ENCODE results near the gene SV2A. TPM values are rescaled to one million over a fixed set of nuclear protein-coding genes. Genes with fewer than 3 reads are reported as not detected.

Gene SV2A
- total RNA-seq, 1 donor from 2014 or later, result 12.7 TPM

GRCh38 chr1:149906570-149907075, 11.0 kb downstream of the SV2A start:
- Mint-ChIP-seq H3K4me1 (ENCODE audit: unreplicated experiment) (peaks cover 8% of the 10 kb centered on the region), H3K27me3 (ENCODE audit: unreplicated experiment) (peaks cover 9% of the 10 kb centered on the region), H3K27ac (ENCODE audit: unreplicated experiment) (no peak overlapping the region), H3K4me3 (ENCODE audit: unreplicated experiment) (peak overlapping the region; percentile 6), H3K9me3 (ENCODE audit: unreplicated experiment) (no peaks in the 10 kb centered on the region), H3K36me3 (ENCODE audit: low read depth, unreplicated experiment) (peaks cover 20% of the 10 kb centered on the region)
- DNase-seq (ENCODE audit: low spot score), result no peak
- TF ChIP-seq CTCF (IDR thresholded peaks at IDR 0.05; ENCODE audit: unreplicated experiment), result no peak

GRCh38 chr1:149903836-149904491, 13.7 kb downstream of the SV2A start:
- H3K27ac Mint-ChIP-seq (ENCODE audit: unreplicated experiment), result no peak overlapping the region
- DNase-seq (ENCODE audit: low spot score), result no peak

GRCh38 chr1:149899460-149900284, 18.0 kb downstream of the SV2A start, which contains the start of gene BOLA1:
Gene BOLA1 (plus strand): TSS chr1:149899568. CDS start chr1:149900060, 492 bp downstream.
- TF ChIP-seq CTCF (IDR thresholded peaks at IDR 0.05; ENCODE audit: unreplicated experiment), result no peak
- Mint-ChIP-seq H3K27ac (ENCODE audit: unreplicated experiment) (peak within 1 kb of the TSS; percentile 80), H3K27me3 (ENCODE audit: unreplicated experiment) (peaks cover 5% of the 10 kb centered on the region), H3K36me3 (ENCODE audit: low read depth, unreplicated experiment) (peaks cover 4% of the 10 kb centered on the region), H3K4me3 (ENCODE audit: unreplicated experiment) (peak within 1 kb of the TSS; percentile 91), H3K4me1 (ENCODE audit: unreplicated experiment) (peaks cover 16% of the 10 kb centered on the region), H3K9me3 (ENCODE audit: unreplicated experiment) (no peaks in the 10 kb centered on the region)
- peak; percentile 84 for DNase-seq (ENCODE audit: low spot score)

More at GRCh38 chr1:149903836-149904491, 13.7 kb downstream of the SV2A start:
- peaks cover 16% of the 10 kb centered on the region for H3K4me1 Mint-ChIP-seq (ENCODE audit: unreplicated experiment)
- H3K4me3 Mint-ChIP-seq (ENCODE audit: unreplicated experiment), result no peak overlapping the region
- H3K27me3 Mint-ChIP-seq (ENCODE audit: unreplicated experiment), result peaks cover 5% of the 10 kb centered on the region
- H3K9me3 Mint-ChIP-seq (ENCODE audit: unreplicated experiment), result no peaks in the 10 kb centered on the region
- TF ChIP-seq CTCF (IDR thresholded peaks at IDR 0.05; ENCODE audit: unreplicated experiment), result no peak
- H3K36me3 Mint-ChIP-seq (ENCODE audit: low read depth, unreplicated experiment), result peaks cover 16% of the 10 kb centered on the region

- H3K27me3 Mint-ChIP-seq (ENCODE audit: unreplicated experiment), result no peaks in the 10 kb centered on the region
- DNase-seq (ENCODE audit: low spot score), result no peak
- peaks cover 14% of the 10 kb centered on the region for H3K4me1 Mint-ChIP-seq (ENCODE audit: unreplicated experiment)
- no peak for TF ChIP-seq CTCF (IDR thresholded peaks at IDR 0.05; ENCODE audit: unreplicated experiment)
- no peaks in the 10 kb centered on the region for H3K36me3 Mint-ChIP-seq (ENCODE audit: low read depth, unreplicated experiment)
- H3K4me3 Mint-ChIP-seq (ENCODE audit: unreplicated experiment), result no peak overlapping the region
- no peak overlapping the region for H3K27ac Mint-ChIP-seq (ENCODE audit: unreplicated experiment)
- H3K9me3 Mint-ChIP-seq (ENCODE audit: unreplicated experiment), result no peaks in the 10 kb centered on the region
These were observed 21.1 kb downstream of the SV2A start for GRCh38 chr1:149896575-149896974.

GRCh38 chr1:149888999-149889289, 28.7 kb downstream of the SV2A start:
- Mint-ChIP-seq H3K36me3 (ENCODE audit: low read depth, unreplicated experiment) (no peaks in the 10 kb centered on the region), H3K9me3 (ENCODE audit: unreplicated experiment) (no peaks in the 10 kb centered on the region), H3K4me1 (ENCODE audit: unreplicated experiment) (no peaks in the 10 kb centered on the region), H3K27me3 (ENCODE audit: unreplicated experiment) (no peaks in the 10 kb centered on the region), H3K27ac (ENCODE audit: unreplicated experiment) (no peak overlapping the region), H3K4me3 (ENCODE audit: unreplicated experiment) (no peak overlapping the region)
- TF ChIP-seq CTCF (IDR thresholded peaks at IDR 0.05; ENCODE audit: unreplicated experiment), result no peak
- no peak for DNase-seq (ENCODE audit: low spot score)

Measured in endothelial cell (in vitro differentiated cells).